GM06990 (cell line): ENCODE measurements around the gene ITPRIP.

Experiments used
- DNase-seq: peaks from one replicate; pipeline ENCODE4 v3.0.0-alpha.2; 2011; ENCODE audit not compliant: insufficient read length; ENCODE audit errors: extremely low read depth
- H3K27me3 ChIP-seq: replicated peaks from 2 replicates; pipeline ENCODE4 v1.6.0; 2011; ENCODE audit warnings: low read length; ENCODE audit not compliant: control insufficient read depth, insufficient read depth
- H3K36me3 ChIP-seq: 2 replicates; pipeline ENCODE4 v1.5.1; 2011; ENCODE audit warnings: low read length; ENCODE audit not compliant: control insufficient read depth, insufficient read depth
- H3K4me3 ChIP-seq: replicated peaks from 2 replicates; pipeline ENCODE4 v1.5.1; 2011; ENCODE audit warnings: low read depth, mild to moderate bottlenecking, control low read depth, low read length
- TF ChIP-seq, protein P1 (sequence below): IDR thresholded peaks from 2 replicates; pipeline ENCODE4 v1.5.1; 2011; ENCODE audit warnings: low read length, control low read depth, mild to moderate bottlenecking, inconsistent platforms; ENCODE audit not compliant: insufficient read depth, poor library complexity, severe bottlenecking

ITPRIP gene

DNA sequence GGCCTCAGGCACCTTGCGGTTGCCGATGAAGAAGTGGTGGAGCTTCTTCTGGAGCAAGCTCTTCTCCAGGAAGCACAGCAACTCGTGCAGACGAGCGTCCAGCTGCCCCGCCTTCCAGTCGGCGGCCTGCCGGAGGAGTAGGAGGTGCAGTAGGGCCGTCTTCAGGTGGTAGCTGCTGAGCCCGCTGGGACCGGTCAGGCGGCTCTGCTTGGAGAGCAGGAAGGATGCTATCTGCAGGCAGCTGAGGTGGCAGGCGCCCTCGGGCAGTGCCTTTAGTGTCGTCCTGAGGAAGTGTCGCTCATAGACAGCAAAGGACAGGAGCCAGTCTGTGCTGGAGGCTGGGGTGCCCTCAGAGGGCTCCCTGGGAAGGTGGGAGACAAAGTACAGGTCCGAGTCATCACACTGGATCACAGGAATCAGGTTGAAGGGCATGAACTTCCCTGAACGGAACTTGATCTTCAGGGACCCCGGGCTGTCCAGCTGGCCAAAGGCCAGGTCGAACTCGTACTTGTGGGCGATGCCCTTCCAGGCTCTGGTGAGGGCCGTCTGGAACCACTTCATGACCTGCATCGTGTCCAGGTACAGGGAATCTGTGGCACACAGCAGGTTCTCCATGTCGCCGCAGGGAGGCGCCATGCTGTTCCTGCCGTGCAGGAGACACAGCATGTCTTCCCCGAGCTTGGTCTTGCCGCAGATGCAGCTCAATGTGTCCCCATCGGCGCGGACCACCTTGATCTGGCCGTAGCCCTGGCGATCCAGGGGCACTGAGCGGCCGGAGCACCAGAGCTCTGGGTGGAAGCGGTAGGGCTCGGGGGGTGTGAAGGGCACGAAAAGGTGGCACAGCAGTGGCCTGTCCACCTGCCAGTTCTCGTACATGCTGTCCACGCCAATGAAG lies 23.4 kb downstream of the ITPRIP start:
- H3K27me3 ChIP-seq, result no peaks in the 10 kb centered on the region
- no peak for DNase-seq
- TF ChIP-seq, protein P1, sequence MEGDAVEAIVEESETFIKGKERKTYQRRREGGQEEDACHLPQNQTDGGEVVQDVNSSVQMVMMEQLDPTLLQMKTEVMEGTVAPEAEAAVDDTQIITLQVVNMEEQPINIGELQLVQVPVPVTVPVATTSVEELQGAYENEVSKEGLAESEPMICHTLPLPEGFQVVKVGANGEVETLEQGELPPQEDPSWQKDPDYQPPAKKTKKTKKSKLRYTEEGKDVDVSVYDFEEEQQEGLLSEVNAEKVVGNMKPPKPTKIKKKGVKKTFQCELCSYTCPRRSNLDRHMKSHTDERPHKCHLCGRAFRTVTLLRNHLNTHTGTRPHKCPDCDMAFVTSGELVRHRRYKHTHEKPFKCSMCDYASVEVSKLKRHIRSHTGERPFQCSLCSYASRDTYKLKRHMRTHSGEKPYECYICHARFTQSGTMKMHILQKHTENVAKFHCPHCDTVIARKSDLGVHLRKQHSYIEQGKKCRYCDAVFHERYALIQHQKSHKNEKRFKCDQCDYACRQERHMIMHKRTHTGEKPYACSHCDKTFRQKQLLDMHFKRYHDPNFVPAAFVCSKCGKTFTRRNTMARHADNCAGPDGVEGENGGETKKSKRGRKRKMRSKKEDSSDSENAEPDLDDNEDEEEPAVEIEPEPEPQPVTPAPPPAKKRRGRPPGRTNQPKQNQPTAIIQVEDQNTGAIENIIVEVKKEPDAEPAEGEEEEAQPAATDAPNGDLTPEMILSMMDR, result no peak
- H3K4me3 ChIP-seq, result no peak overlapping the region
- peaks cover 30% of the 10 kb centered on the region for H3K36me3 ChIP-seq

DNA sequence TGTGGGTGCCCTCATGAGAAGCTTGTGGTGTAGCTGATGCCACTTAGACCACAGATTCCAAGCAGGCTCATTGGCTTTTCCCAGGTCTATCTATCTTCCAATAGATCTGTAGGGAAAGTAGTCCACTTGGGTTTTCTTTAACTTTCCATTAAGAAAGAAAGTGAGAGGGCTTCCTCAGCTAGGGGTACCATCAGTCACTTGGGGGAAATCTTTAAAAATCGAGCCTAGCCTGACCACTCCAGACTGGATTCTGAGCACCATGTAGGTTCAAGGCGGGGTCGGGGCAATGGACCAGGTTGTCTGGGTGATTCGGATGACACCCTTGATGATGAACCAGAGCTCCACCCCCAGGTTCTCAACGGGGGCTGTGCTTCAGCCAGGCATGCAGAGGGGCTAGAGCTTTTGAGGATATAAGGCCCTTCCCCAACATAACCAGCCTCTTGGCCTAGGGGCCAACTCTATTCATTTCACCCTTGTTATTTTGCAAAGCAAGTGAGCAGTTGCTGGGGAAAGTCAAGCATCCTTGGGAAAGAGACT lies 27.0 kb downstream of the ITPRIP start:
- Histone ChIP-seq H3K36me3 (peaks cover 30% of the 10 kb centered on the region), H3K27me3 (no peaks in the 10 kb centered on the region), H3K4me3 (no peak overlapping the region)
- TF ChIP-seq, protein P1, result no peak
- no peak for DNase-seq

DNA sequence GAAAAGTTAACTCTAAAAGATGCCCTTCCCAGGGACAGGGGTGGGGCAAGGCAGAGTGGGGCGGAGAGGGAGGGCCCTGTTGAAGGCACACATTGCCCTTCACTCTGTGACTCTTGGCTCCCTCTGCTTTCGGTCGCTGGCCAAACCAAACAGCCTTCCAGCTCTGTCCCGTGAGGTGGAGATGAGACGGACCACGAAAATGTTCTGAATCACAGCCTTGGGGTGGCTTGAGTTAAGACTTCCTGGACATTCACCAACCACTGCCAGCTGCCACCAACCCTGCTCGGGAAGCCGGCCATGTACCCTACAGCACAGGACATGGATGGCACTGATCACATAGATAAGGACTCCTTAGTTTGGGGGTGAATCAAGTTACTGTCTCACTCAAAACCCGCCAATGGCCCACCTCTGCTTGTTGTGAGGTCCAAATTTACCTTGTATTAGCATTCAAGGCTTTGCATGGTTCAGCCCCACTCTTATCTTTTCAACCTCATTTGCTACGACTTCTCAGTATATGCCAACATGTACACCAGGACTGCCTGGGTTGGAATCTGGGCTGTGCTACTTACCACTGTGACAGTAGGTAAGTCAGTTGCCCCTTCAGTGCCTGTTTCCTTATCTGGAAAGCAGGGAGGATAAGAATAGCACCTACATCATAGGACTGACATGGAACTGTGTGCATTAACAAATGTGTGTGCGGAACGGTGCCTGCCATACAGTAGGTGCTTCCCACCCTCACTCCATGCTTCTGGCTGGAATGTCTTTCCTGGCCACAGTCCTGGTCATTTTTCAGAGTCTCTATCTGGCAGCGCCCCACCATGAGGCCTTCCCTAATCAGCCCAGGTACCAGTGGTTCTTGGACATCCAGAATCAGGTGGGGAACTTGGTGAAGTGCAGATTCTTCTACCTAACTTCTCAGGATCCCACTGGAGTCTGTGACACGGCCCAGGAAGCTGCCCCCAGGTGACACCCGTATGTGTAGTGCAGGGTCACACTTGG lies 28.0 kb downstream of the ITPRIP start:
- TF ChIP-seq, protein P1, result no peak
- H3K27me3 ChIP-seq, result no peaks in the 10 kb centered on the region
- no peak for DNase-seq
- H3K4me3 ChIP-seq, result no peak overlapping the region
- peaks cover 25% of the 10 kb centered on the region for H3K36me3 ChIP-seq

DNA sequence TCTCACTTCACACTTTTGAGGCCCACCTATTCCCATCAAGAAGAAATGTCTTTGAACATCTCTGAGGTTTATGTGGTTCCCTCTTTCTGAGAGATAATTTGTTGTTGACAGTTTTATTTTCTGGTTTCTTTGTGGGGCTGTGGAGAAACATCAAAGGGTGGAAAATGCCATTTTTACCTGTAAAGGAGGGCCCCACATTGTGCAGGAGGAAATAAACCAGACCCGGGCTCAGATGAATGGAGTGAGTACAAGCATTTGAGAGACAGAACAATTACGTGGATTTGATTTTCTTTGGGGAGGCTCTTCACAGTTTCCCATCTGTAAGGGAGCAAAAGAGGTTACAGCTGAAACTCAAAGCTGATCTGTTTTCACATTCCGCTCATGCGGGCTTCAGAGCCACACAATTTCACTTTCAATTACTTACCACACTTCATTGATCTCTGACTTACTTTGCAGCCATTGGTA lies 29.8 kb downstream of the ITPRIP start:
- H3K27me3 ChIP-seq, result no peaks in the 10 kb centered on the region
- H3K36me3 ChIP-seq, result peaks cover 10% of the 10 kb centered on the region
- no peak overlapping the region; the same call in 1 of the 2 replicates for H3K4me3 ChIP-seq
- TF ChIP-seq, protein P1, result no peak
- DNase-seq, result no peak

DNA sequence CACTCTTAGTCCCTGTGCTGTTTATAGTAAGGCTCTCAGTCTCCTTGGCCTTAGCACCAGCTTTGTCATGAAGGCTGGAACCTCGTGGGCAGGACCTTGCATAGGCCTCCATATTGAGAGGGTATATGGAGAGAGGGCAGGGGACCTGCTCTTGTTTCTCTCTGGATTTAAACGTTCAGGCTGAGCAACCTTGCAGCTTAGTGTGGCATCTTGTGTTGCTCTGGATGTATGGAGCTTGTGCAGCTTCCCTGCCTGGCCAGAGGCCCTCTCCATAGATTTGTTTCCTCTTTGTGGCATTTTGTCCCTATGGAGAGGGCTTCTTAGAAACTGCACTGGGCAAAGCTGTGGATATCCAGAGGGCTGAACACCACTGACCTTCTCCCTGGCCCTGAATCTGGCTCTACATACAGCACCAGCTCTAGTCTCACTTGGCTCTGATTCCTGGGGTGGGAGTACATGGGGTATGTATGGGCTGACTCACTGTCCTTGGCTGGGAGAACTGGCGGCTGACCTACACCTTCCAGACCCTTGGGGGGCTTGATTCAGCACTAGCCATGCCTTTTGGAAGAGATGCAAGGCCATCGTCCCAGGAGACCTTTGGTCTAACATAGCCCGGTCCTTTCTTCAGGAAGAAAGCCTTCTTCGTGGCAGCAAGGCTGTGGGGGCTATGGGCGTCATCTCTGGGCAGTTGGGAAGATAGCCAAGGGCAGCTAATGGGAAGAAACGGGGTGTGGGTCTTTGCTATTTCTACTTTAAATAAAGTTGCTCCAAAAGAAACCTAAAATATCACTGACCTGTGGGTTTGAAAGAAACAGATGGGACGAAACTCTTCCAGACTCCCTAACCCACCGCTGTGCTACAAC lies 30.5 kb downstream of the ITPRIP start:
- H3K27me3 ChIP-seq, result no peaks in the 10 kb centered on the region
- no peak for DNase-seq
- TF ChIP-seq, protein P1, result no peak
- peaks cover 5% of the 10 kb centered on the region for H3K36me3 ChIP-seq
- no peak overlapping the region; the same call in 1 of the 2 replicates for H3K4me3 ChIP-seq
